Endothelial cell of hepatic sinusoid (primary cell): ENCODE measurements around the gene WDR33.

ENCODE experiments used
- in situ Hi-C: cut with HindIII; loops from 2 replicates; pipeline ENCODE4 v1.10.0; 2017; ENCODE audit warnings: low sequenced_read_pairs

The WDR33 gene

GRCh38 chr2:127659408-127660290 lies 151.3 kb downstream of the WDR33 start:
- in situ Hi-C loops = no loop called here

- in situ Hi-C loops = no loop called here
Measured at GRCh38 chr2:127658641-127659407, 152.1 kb downstream of the WDR33 start.

- in situ Hi-C loops = no loop called here
Measured at GRCh38 chr2:127658146-127658545, 152.8 kb downstream of the WDR33 start.

GRCh38 chr2:127657232-127657595 lies 153.8 kb downstream of the WDR33 start:
- in situ Hi-C loops = no loop called here

GRCh38 chr2:127656569-127657231 lies 154.3 kb downstream of the WDR33 start:
- in situ Hi-C loops = no loop called here

- in situ Hi-C loops = no loop called here
Measured at GRCh38 chr2:127655209-127656073, 155.5 kb downstream of the WDR33 start.

- in situ Hi-C loops = no loop called here
Measured at GRCh38 chr2:127654838-127655175, 156.2 kb downstream of the WDR33 start.

GRCh38 chr2:127654084-127654837 lies 156.7 kb downstream of the WDR33 start:
- in situ Hi-C loops = no loop called here

GRCh38 chr2:127653421-127654083 lies 157.4 kb downstream of the WDR33 start:
- in situ Hi-C loops = no loop called here

- in situ Hi-C loops = no loop called here
Measured at GRCh38 chr2:127652786-127653357, 158.1 kb downstream of the WDR33 start.

- in situ Hi-C loops = no loop called here
Measured at GRCh38 chr2:127651971-127652550, 158.9 kb downstream of the WDR33 start.

- in situ Hi-C loops = no loop called here
Measured at GRCh38 chr2:127651381-127651809, 159.6 kb downstream of the WDR33 start.
